Panc1 (cell line): Measurements from ENCODE around the gene MSX1.

Experiments used
- CTCF ChIP-seq: fragments of 450-650 bp; IDR thresholded peaks from 2 replicates; pipeline ENCODE4 v1.5.1; 2017; ENCODE audit warnings: mild to moderate bottlenecking
- POLR2AphosphoS5 ChIP-seq: IDR thresholded peaks from 2 replicates; pipeline ENCODE4 v1.6.1; 2012; ENCODE audit warnings: mild to moderate bottlenecking, low read depth, low read length, moderate library complexity
- REST ChIP-seq, 2 experiments: IDR thresholded peaks; 2 replicates each; pipeline ENCODE4 v1.6.1; 2011 to 2012; ENCODE audit warnings: low read depth in 2 of 2, control low read depth in 1 of 2, low read length in 1 of 2, mild to moderate bottlenecking in 1 of 2, moderate library complexity in 1 of 2; ENCODE audit not compliant: insufficient read depth in 1 of 2

GRCh38 chr4:4861390-4862018 lies 2.0 kb downstream of the MSX1 start:
- no peak for TF ChIP-seq CTCF
- no peak for TF ChIP-seq POLR2AphosphoS5
- no peak for TF ChIP-seq REST (IDR thresholded peaks at IDR 0.05; ENCODE audit: insufficient read depth in 1 of 2, low read depth in 2 of 2, low read length in 1 of 2)
